H1 (cell line): ENCODE measurements around the gene HLA-DMB. TPM values are rescaled to one million over a fixed set of nuclear protein-coding genes. Genes with fewer than 3 reads are reported as not detected.

Experiments
- CTCF ChIA-PET: fragments of 300-600 bp; sonication (Branson Sonifier 250); formaldehyde crosslinking; loops from one replicate; lab custom pipeline; 2021; ENCODE audit not compliant: partially characterized antibody; lab: Charles Lee
- POLR2A ChIA-PET: fragments of 300-600 bp; sonication (Branson Sonifier 250); formaldehyde crosslinking; loops from one replicate; lab custom pipeline; 2021; ENCODE audit warnings: inconsistent platforms; ENCODE audit not compliant: partially characterized antibody; lab: Charles Lee
- DNase-seq, 2 experiments: peaks; one replicate each; pipeline versions ENCODE4 v3.0.0 to v3.0.0-alpha.2; 2010 to 2022; ENCODE audit warnings: low spot score in 2 of 2, low read depth in 1 of 2, mixed read lengths in 1 of 2
- FAIRE-seq: peaks from 2 replicates; lab custom pipeline; 2011; peaks lifted over from hg19 to GRCh38; lab: Jason Lieb, UNC
- H2AFZ ChIP-seq: 2 replicates; pipeline ENCODE4 v1.8.1; 2012; ENCODE audit warnings: low read length, inconsistent platforms
- H2AK5ac ChIP-seq: 2 replicates; pipeline ENCODE4 v1.6.1; 2013; ENCODE audit warnings: low read depth, low read length
- H2BK120ac ChIP-seq: replicated peaks from 2 replicates; pipeline ENCODE3; 2013; ENCODE audit warnings: low read depth, low read length, inconsistent platforms
- H2BK12ac ChIP-seq: 2 replicates; pipeline ENCODE4 v1.6.1; 2013; ENCODE audit warnings: low read depth, low read length
- H2BK15ac ChIP-seq: 2 replicates; pipeline ENCODE4 v1.6.1; 2013; ENCODE audit warnings: low read length
- H2BK20ac ChIP-seq: 2 replicates; pipeline ENCODE4 v1.6.1; 2013; ENCODE audit warnings: low read length
- H2BK5ac ChIP-seq: 2 replicates; pipeline ENCODE4 v1.6.1; 2013; ENCODE audit warnings: low read depth, low read length
- H3K14ac ChIP-seq: 2 replicates; pipeline ENCODE4 v1.6.1; 2013; ENCODE audit warnings: inconsistent platforms; ENCODE audit not compliant: insufficient read length
- H3K18ac ChIP-seq: 2 replicates; pipeline ENCODE4 v1.6.1; 2013; ENCODE audit warnings: low read length; ENCODE audit errors: extremely low read depth
- H3K23ac ChIP-seq: 2 replicates; pipeline ENCODE4 v1.6.1; 2013; ENCODE audit warnings: inconsistent platforms; ENCODE audit not compliant: insufficient read length
- H3K23me2 ChIP-seq: 2 replicates; pipeline ENCODE4 v1.6.1; 2013; ENCODE audit warnings: low read depth, low read length
- H3K27ac ChIP-seq: 2 replicates; pipeline ENCODE4 v1.6.1; 2011; ENCODE audit warnings: low read depth, low read length, inconsistent platforms
- H3K27me3 ChIP-seq, 4 experiments: replicated peaks in 1 of 4; 1 replicate in 1 of 4; 2 replicates in 3 of 4; pipeline versions ENCODE4 v1.6.1 to v1.8.1; 2011 to 2013; ENCODE audit warnings: low read length in 3 of 4, mild to moderate bottlenecking in 3 of 4, inconsistent platforms in 2 of 4, mixed read lengths in 2 of 4, moderate library complexity in 1 of 4; ENCODE audit not compliant: control insufficient read depth in 3 of 4, insufficient read depth in 3 of 4; ENCODE audit errors: extremely low read depth in 1 of 4
- H3K36me3 ChIP-seq, 4 experiments: 2 replicates each; pipeline versions ENCODE4 v1.6.1 to v1.8.1; 2011 to 2013; ENCODE audit warnings: mild to moderate bottlenecking in 4 of 4, low read length in 3 of 4, moderate library complexity in 2 of 4, control low read depth in 1 of 4, inconsistent platforms in 1 of 4; ENCODE audit not compliant: insufficient read depth in 4 of 4, control insufficient read depth in 2 of 4
- H3K4ac ChIP-seq: replicated peaks from 2 replicates; pipeline ENCODE3; 2013; ENCODE audit warnings: low read length, low read depth, mixed read lengths, inconsistent platforms; ENCODE audit not compliant: insufficient read length
- H3K4me1 ChIP-seq, 4 experiments: replicated peaks in 1 of 4; 1 replicate in 1 of 4; 2 replicates in 3 of 4; pipeline versions ENCODE4 v1.6.1 to v1.8.1; 2011 to 2013; ENCODE audit warnings: low read length in 3 of 4, inconsistent platforms in 2 of 4, mixed read lengths in 1 of 4; ENCODE audit not compliant: insufficient read depth in 4 of 4, control insufficient read depth in 3 of 4
- H3K4me2 ChIP-seq, 2 experiments: 2 replicates each; pipeline versions ENCODE4 v1.6.1 to v1.8.1; 2011 to 2013; ENCODE audit warnings: low read depth in 2 of 2, low read length in 2 of 2, control low read depth in 1 of 2, inconsistent platforms in 1 of 2, mild to moderate bottlenecking in 1 of 2; ENCODE audit not compliant: insufficient read depth in 1 of 2
- H3K4me3 ChIP-seq, 4 experiments: fragments of 200-600, 300-600 bp in 1 of 4; sonication (generic), shearing (Covaris generic), sonication (Bioruptor Twin) in 1 of 4; 2 replicates each; pipeline versions ENCODE4 v1.5.1 to v1.8.1; 2011 to 2016; ENCODE audit warnings: low read length in 4 of 4, low read depth in 3 of 4, control low read depth in 2 of 4, inconsistent platforms in 2 of 4, mild to moderate bottlenecking in 2 of 4, mixed read lengths in 1 of 4, moderate library complexity in 1 of 4; ENCODE audit not compliant: insufficient read depth in 2 of 4; ENCODE audit errors: extremely low read depth in 1 of 4
- H3K56ac ChIP-seq: replicated peaks from 2 replicates; pipeline ENCODE3; 2013; ENCODE audit warnings: low read depth, mild to moderate bottlenecking, mixed read lengths, low read length, inconsistent platforms; ENCODE audit not compliant: insufficient read length
- H3K79me1 ChIP-seq: 2 replicates; pipeline ENCODE4 v1.6.1; 2013; ENCODE audit warnings: low read depth, low read length, control low read depth
- H3K79me2 ChIP-seq, 2 experiments: 2 replicates each; pipeline versions ENCODE4 v1.6.1 to v1.8.1; 2012 to 2013; ENCODE audit warnings: low read length in 2 of 2, mild to moderate bottlenecking in 2 of 2, inconsistent platforms in 1 of 2; ENCODE audit not compliant: insufficient read depth in 2 of 2, control insufficient read depth in 1 of 2
- H3K9ac ChIP-seq, 4 experiments: replicated peaks in 1 of 4; 1 replicate in 1 of 4; 2 replicates in 3 of 4; pipeline versions ENCODE4 v1.6.1 to v1.8.1; 2011 to 2013; ENCODE audit warnings: low read depth in 3 of 4, low read length in 3 of 4, control low read depth in 2 of 4, mild to moderate bottlenecking in 2 of 4, moderate library complexity in 2 of 4, inconsistent platforms in 1 of 4; ENCODE audit errors: extremely low read depth in 1 of 4
- H3K9me3 ChIP-seq, 2 experiments: 2 replicates each; pipeline versions ENCODE4 v1.6.1 to v1.8.1; 2012 to 2013; ENCODE audit warnings: mild to moderate bottlenecking in 2 of 2, moderate library complexity in 2 of 2, control low read depth in 1 of 2, inconsistent platforms in 1 of 2, low read depth in 1 of 2, low read length in 1 of 2, mixed read lengths in 1 of 2; ENCODE audit not compliant: insufficient read depth in 2 of 2
- H4K20me1 ChIP-seq, 2 experiments: replicated peaks in 1 of 2; 2 replicates each; pipeline versions ENCODE3 to v1.8.1; 2011 to 2013; ENCODE audit warnings: inconsistent platforms in 2 of 2, low read length in 2 of 2, mild to moderate bottlenecking in 1 of 2; ENCODE audit not compliant: insufficient read depth in 2 of 2, control insufficient read depth in 1 of 2
- H4K5ac ChIP-seq: 2 replicates; pipeline ENCODE4 v1.6.1; 2013; ENCODE audit warnings: low read length, low read depth, mixed read lengths, inconsistent platforms; ENCODE audit not compliant: insufficient read length
- H4K8ac ChIP-seq: 2 replicates; pipeline ENCODE4 v1.8.0; 2013; ENCODE audit warnings: mild to moderate bottlenecking, moderate library complexity, low read length, inconsistent platforms; ENCODE audit not compliant: insufficient read depth; ENCODE audit errors: extremely low read depth
- H4K91ac ChIP-seq: replicated peaks from 2 replicates; pipeline ENCODE3; 2013; ENCODE audit warnings: low read length, mixed read lengths, inconsistent platforms; ENCODE audit not compliant: insufficient read length
- WGBS, 2 experiments: shearing (Covaris generic) in 1 of 2; methylation state at CpG; one replicate each; pipeline versions ENCODE4 v1.1.6 to v1.1.7; 2013 to 2015; ENCODE audit warnings: low lambda C conversion rate in 2 of 2, mixed read lengths in 2 of 2, inconsistent platforms in 1 of 2, low coverage in 1 of 2, missing lambda C conversion rate in 1 of 2; ENCODE audit not compliant: insufficient replicate concordance in 2 of 2, insufficient coverage in 1 of 2, insufficient read length in 1 of 2; ENCODE audit errors: extremely low coverage in 1 of 2, missing lambda C conversion rate in 1 of 2; 5-methylcytosine and 5-hydroxymethylcytosine counted together
- polyA plus RNA-seq, 7 experiments: library from polyadenylated mRNA; depleted of rRNA in 3 of 7; stranded (reverse) in 5 of 7; unstranded in 2 of 7; fragments of >200 nt in 5 of 7; fragments of 200-250 nt in 2 of 7; gene quantifications; 1 replicate in 5 of 7; 2 replicates in 1 of 7; 4 replicates in 1 of 7; pipeline versions ENCODE4 v1.2.1 to v1.2.3, GENCODE V29; 2011 to 2013; ENCODE audit warnings: missing spikeins in 2 of 7, mixed read lengths in 2 of 7
- total RNA-seq: library from RNA; stranded (reverse); fragmentation: NEBNext Ultra II Directional; extraction: Animal tissue kit (Norgen Biotek cat#: 25700); gene quantifications from 2 replicates; pipeline ENCODE4 v1.2.1, GENCODE V29; 2021

The HLA-DMB gene
- total and polyA plus RNA-seq, 2 of the 8 experiments (the other 6 are each of a cell fraction or from before 2014, with no cell fraction given): 2.7 to 4.7 TPM

GRCh38 chr6:32980488-32981038, 39.7 kb upstream of the HLA-DMB start:
- DNase-seq (no peak), FAIRE-seq (no peak)
- Histone ChIP-seq H2AFZ (no peak overlapping the region), H4K20me1 (peaks cover 38 to 42% of the 10 kb centered on the region in 2 experiments), H2AK5ac (no peak overlapping the region), H3K18ac (no peak overlapping the region), H3K14ac (no peak overlapping the region), H2BK20ac (no peak overlapping the region), H4K8ac (no peak overlapping the region), H2BK12ac (no peak overlapping the region), H2BK120ac (no peak overlapping the region), H3K9me3 (no peaks in the 10 kb centered on the region; a peak in 1 of 4 replicates), H3K23me2 (no peaks in the 10 kb centered on the region), H3K36me3 (peaks cover 48 to 67% (median 58%) of the 10 kb centered on the region in 4 experiments), H3K27me3 (no peaks in the 10 kb centered on the region), H3K4me3 (no peak overlapping the region), H3K56ac (no peak overlapping the region), H2BK5ac (no peak overlapping the region), H3K4me2 (no peak overlapping the region), H3K23ac (no peak overlapping the region), H3K4ac (no peak overlapping the region), H4K91ac (no peak overlapping the region), H3K4me1 (peaks cover 0 to 2% (median 0%) of the 10 kb centered on the region in 4 experiments; a peak in 1 of 7 replicates), H3K9ac (no peak overlapping the region), H3K79me2 (peaks cover 13 to 41% of the 10 kb centered on the region in 2 experiments), H3K27ac (no peak overlapping the region), H3K79me1 (peaks cover 11% of the 10 kb centered on the region), H4K5ac (no peak overlapping the region), H2BK15ac (no peak overlapping the region)
- CTCF ChIA-PET: interaction anchor here (0.7 to 6.6 kb wide), 7 partner anchors 9 to 181 kb away, joined by 3 to 110 read pairs (median 4); partner anchors contain the start of genes BRD2 and HLA-DMA
- 79% methylated on average over 6 of the region's 11 CpGs; no CpG with 5 or more reads in 1 of the 2 experiments for WGBS, 2 experiments
- POLR2A ChIA-PET: interaction anchor here (0.6 to 33.3 kb wide), 14 partner anchors 1 to 337 kb away, joined by 3 to 1158 read pairs (median 4); partner anchors contain the start of genes B3GALT4, BRD2, HLA-DMA and HLA-DMB
